ELR (cell line): ENCODE measurements around the gene SCAMP4.
"Not testable (repeated sequence)": the region's sequence is repeated elsewhere in the genome, so short reads cannot be mapped to it uniquely, and the experiment has no call there.

Source experiments
- DNase-seq: peaks from one replicate; pipeline ENCODE4 v3.0.0-alpha.2; 2015; ENCODE audit warnings: low read depth

Gene SCAMP4

DNA sequence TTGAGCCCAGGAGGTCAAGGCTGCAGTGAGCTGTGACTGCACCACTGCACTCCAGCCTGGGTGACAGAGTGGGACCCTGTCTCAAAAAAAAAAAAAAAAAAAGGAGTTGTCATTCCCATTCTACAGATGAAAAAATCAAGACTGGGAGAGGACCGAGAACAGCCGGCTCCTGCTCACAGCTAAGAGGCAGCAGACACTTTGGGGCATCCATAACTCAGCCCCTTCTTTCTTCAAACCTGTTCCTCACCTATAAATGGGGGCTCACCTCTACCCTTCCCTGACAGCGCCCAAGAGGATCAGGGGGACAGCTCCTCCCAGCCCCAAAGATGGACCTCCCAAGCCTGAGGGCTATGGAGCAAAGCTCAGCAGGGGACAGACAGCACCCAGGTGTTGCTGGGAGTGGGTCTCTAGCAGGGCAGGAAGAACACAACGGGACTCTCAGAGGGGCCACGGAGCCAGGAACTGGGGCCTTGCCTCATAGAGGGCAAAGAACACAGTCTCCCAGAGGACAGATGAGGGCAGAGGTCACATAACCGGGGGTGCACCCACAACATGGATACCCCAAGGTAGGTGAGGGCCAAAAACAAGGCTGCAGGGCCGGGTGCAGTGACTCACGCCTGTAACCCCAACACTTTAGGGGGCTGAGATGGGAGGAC lies 38.4 kb upstream of the SCAMP4 start:
- no peak for DNase-seq

DNA sequence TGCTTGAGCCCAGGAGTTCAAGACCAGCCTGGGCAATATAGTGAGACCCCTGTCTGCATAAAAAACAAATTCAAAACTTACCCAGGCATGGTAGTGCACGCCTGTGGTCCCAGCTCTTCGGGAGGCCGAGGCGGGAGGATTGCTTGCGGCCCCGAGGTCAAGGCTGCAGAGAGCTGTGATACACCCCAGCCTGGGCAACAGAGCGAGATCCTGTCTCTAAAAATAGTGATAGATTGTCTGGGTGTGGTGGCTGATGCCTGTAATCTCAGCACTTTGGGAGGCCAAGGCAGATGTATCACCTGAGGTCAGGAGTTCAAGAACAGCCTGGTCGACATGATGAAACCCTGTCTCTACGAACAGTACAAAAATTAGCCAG lies 37.9 kb upstream of the SCAMP4 start:
- DNase-seq, result no peak

DNA sequence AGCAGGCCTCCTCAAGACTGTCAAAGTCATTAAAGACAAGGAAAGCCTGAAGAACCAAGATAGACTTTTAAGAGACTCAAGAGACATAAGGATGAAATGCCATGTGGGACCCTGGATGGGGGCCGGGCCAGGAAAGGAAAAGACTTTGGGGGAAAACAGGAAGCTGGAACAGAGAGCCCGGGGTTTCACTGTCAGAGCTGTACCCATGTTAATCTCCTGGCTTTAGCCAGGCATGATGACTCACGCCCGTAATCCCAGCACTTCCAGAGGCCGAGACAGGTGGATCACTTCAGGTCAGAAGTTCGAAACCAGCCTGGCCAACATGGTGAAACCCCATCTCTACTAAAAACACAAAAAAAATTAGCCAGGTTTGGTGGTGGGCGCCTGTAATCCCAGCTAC lies 36.2 kb upstream of the SCAMP4 start:
- no peak for DNase-seq

DNA sequence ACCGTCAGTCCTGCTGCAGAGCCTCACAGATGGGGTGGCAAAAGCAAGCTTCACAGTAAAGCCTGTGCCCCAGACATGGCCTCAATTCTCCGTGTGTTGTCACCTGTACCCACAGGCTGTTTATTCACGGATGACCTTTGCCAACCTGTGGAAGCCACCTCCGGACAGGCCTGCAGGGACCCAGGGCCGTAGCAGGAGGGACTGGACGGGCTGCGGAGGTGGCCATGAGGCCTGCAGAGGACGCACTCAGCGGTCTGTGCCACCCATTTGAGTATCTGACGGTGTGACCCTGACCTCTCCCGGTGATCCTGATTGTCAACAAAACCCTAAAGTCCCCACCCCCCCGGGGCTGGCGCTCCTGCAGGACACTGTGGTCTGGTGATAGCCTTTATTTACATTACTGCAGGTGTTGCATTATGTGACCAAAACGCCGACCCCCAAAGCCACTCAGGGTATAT lies 34.0 kb upstream of the SCAMP4 start:
- no peak for DNase-seq

DNA sequence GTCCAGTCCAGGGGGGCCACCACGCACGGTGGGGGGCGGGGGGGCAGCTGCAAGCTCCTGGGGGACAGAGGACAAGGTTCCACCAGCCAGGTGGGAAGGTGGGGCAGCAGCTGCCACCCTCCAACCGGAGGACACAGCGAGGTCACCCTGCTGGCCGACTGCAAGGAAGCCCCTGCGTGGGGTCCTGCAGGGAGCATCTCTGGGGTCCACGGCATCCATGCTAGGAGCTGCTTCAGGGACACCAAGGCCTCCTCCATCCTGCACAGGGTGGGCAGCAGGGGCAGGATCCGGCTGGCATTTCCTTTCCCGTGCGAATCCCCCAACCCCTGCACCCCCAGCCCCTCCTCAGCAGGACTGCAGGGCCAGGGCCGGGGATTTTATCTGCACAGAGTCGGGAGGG lies 33.6 kb upstream of the SCAMP4 start:
- no peak for DNase-seq

DNA sequence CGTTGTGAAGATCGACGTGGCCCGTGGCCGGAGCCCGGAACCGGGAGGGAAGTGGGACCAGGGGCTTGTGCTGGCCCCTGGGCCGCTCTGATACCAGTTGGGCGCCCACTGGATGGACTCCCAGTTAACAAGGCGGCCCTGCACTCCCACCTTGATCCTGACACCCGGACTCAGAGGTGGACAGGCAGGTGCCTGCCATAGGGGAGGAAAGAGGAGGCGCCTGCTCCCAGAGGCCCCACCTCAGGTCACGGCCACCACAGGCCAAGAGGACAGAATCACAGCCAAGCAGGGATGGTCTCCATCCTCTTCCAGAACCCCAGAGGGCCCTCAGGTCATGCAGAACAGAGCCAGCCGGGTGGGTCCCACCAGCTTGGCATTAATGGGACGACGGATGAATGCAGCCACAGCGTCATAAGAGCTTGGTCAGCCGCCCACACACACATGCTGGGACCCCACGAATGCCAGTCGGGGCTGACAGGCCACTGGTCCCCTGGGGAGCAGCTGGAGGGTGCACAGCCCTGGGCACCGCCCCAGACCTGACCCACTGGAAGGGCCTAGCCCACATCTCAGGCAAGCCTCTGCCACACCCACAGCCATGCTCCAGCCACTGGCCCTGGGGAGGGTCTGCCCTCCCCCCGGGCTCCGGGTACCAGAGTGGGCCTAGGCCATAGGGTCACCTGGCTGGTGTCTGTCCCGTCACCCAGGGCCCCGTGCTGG lies 32.2 kb upstream of the SCAMP4 start:
- no peak for DNase-seq

DNA sequence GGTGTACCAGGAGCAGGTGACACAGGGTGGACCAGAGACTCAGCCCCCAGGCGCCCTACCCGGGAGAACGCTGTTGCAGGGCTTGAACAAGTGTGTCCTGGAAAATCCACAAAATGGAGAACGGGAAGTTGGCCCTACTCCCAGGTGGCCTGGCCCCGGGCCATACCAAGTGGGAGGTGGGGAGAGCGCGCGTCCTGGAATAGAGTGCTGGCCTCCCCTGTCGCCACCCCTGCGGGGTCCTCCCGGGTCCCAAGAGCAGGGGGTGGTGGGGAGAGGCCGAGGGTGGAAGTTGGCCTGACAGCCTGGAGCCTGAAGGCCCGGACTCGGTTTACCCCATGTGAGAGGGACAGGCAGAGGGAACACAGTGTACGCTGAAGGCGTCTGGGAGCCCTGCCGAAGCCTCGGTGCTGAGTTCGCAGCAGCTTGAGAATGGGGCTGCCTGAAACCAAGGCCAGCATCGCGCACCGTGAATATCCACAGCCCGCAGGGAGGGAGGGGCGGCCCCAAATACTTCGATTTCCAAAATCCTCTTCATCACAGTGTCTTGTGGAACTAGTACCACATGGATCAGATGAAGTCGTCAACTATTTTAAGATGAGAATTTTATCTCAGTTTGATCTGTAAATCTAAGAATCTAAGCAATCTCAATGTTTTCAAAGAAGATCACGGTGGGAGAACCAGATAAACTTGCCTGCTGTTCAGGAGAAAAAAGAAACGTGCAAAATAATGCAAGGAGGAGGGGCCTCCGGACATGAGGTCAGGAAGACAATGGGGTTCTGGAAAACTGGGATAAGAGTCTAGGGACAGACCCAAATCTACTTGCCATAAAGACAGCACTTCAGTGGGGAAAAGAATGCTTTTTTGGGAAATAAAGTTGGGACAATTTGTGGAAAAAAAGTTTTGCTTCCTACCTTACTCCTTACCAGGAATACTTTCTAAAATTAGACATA lies 31.4 kb upstream of the SCAMP4 start:
- no peak for DNase-seq

DNA sequence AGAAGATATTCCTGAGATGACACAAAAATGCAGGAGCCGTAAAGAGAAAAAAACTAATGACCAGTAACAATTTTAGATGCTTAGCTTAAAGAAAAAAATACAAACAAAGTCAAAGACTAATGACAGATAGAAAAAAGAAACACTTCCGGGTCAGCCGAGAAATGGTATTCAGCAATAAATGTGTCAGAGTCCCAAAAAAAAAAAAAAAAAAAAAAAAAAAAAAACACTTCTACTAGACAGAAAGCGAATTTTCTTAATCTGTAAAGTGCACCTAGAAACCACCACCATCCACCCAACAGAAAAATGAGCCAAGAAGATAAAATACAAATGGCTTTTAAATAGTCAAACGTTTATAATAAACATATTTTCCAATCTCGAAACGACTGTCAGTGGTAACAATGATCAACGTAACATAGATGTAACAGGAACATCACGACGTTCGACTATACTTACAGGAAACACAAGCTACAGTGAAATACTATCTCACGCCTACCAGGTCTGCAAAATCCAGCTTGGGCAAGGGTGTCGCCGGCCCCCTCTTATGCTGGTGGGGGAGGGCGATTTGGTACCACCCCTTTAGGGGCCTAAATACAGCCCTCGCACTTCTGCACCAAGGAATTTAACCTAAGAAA lies 30.5 kb upstream of the SCAMP4 start:
- DNase-seq, result peak; percentile 52

DNA sequence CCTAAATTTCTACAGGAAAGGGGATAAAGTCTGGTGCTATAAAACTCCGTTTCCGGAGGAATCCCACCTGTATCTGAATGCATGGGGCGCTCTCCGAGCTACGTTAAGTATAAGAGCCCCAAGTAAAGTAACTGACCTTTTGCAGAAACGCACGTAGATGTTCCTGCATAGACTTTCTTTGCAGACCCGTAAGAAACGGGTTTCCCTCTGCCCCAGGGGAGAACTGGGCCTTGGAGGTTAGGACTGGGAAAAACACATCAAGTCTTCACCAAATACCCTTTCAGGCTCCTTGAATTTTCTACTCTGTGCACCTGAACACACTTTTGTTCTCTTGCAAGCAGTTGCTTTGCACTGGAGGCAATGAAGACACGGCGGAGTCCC lies 29.9 kb upstream of the SCAMP4 start:
- DNase-seq, result not testable (repeated sequence)

DNA sequence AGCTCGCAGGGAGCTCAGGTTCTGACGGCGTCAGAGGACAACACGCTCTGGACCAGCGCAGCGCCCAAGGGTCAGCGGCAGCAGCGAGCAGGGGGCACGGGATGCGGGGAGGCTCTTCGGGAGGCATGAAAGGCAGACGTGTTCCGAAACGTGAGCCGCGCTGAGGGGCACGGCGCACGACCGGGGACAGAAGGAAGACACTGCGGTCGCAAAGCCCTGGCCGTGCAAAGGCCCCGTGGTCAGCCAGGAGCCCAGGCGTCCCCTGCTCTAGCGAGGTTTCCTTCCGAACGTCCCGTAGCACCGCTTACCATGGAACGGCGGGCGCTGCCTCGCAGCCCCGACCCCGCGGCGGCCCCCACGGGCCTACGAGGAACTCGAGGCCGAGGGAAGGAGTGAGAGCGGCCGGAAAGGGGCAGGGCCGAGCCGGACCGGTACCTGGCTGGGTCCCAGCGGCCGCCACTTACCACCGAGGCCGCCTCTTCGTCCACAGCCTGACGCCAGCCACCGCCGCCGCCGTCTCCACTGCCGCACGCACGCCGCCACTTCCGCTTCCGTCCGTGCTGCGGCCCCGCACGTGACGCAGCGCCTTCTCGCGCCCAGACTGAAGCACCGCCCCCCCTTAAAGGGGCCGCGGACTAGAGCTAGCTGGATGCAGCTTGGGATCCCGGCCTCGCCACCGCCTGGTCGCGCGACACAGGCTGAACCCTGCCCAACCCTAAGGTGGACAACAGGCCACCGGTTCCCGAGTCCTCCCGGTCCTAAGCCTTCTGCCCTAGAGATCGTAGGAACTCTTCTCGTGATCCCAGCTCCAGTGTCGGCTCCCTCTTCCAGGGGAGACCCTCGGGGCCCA lies 29.3 kb upstream of the SCAMP4 start:
- peak; percentile 93 for DNase-seq

DNA sequence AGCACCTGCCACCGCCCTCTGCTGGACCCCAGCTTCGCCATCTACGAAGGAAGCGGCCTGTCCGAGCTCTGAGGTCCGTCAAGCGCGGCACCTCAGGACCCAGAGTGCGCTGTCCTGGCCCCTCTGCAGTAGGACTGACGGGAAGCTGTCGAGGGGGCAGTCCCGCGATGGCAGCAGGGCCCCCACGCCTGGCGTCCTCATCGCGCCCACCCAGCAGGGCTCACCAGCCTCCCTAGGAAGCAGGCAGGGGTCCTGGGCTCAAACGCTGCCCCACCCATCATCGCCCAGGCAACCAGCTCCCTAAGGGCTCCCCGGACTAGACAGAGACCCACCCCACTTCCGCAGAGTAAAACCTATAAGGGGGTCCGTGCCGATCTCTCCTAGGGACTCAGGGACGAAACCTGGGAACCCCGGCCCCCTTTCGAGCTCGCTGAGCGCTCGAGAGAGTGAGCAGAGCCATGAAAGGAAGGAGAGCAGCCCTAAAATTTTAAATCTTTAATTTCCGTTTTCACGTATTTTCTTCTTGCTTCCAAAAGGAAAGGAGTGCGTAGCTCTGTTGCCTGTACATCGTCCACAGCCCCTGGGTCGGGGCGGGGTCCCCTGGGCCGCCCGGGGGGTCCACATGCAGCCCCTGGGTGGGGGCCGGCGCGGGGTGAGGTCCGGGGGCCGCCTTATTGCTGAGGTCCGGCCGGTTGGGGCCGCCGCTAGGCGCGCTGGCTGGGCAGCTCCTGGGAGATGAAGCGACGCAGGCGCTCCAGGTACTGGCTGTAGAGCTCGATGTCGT lies 28.5 kb upstream of the SCAMP4 start:
- not testable (repeated sequence) for DNase-seq

DNA sequence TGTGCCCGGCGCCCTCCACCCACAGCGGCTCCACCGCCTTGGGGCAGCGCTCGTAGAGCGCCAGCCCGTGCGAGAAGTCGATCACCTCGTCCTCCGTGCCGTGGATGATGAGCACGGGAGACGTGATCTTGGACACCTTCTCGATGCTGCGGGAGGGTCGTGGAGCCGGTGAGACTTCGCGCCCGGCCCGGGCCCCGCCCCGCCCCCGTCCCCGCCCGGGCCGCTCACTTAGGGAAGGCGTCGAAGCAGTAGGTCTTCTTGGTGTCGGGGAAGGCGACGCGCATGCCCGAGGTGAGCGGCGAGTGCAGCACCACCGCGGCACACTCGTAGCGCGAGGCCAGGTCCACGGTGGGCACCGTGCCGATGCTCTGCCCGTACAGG lies 27.9 kb upstream of the SCAMP4 start:
- DNase-seq, result not testable (repeated sequence)

DNA sequence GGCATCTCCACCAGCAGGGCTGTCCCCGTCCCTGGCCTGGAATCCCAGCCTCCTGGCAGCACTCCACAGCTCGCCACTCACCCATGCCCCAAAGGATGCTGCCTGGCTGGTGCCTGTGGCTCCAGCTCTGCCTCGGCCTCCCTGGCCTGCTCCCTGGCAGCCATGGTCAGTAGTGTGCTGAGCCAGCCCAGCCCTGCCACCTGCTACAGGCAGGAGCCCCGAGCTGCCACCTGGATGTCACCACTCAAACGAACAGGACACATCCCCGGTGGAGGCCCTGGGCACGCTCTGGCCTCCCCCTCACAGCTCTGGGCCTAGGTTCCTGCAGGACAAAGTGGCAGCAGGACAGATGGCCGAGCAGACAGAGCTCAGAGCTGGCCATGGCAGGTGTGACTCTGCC lies 26.6 kb upstream of the SCAMP4 start:
- DNase-seq, result not testable (repeated sequence)

DNA sequence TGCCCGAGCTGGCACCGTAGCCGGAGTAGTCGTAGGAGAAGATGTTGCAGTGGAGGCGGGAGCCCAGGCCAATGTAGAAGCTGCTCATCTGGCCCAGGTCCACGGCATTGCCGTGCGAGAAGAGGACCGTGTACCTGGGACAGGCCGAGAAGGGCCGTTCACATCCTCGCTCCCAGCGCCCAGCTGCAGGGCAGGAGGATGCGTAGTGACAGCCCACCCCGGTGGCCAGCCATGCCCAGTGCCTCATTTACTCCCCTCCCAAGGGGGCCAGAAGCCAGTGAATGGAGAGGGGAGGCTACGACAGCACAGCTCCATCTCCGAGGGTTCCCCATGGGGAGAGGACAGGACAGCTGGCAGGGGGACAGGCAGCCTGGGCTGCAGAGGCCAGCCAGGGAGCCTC lies 25.2 kb upstream of the SCAMP4 start:
- not testable (repeated sequence) for DNase-seq

DNA sequence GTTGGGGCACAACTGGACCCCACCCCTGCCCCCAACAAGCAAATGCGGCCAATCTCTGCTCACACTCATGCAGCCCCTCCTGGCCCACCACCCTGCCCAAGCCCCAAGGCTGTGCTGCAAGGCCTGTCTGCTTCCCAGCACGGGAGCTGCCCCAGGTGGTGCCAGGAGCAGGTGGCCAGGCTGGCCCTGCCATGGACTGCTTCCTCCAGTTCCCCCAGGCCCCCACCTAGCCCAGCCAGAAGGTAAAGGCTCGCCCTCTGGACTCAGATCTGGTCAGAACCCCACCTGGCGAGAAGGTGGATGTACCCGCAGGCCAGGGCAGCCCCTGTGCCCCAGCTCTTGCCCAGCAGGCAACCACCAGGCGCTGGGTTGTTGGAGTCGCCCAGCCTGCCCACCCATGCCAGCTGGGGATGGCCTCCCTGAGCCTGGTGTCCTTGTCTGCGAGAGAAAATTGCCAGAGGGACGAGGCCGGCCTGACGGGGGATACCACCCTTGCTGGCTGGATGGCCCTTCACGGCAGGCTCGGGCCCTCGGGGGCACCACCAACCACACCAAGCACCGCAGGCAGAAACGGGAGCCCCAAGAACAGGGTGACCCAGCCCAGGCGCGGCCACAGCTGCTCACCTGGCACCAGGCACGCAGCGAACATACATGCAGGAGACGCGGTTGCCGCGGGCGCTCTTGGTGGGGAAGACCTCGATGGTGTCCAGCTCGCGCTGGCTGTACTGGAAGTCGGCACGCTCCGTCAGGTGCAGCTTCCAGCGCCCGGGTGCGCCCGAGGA lies 24.4 kb upstream of the SCAMP4 start:
- no peak for DNase-seq

DNA sequence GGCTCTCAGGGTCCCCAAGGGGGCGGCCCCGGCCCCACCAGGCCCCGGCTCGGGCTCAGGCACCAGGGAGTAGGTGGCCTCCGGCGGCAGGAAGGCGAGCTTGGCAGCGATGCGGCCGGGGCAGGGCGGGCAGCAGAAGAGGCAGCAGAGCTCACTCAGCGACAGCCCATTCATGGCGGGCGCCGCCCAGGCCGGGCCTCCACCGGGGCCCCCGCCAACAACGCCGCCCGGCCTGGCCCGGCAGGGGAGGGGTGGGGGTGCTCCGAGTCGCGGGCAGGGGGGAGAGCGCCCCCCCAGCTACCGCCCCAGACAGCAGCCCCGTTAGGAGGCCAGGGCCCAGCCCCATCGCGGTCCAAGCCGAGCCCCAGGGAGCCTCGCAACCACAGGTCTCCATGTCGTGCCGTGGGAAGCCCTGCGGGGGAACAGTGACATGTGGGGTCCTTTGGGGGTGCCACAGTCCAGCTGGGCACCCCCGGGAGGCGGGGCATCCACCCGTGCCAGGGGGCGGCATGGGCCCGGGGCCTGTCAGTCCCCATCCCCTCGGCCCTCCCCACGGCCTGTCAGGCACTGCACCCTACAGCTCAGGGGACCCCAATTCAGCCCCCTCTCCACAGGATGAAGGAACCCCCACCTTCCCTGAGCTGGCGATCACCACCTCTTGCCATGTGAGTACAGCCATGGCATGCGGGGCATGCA lies 23.7 kb upstream of the SCAMP4 start:
- not testable (repeated sequence) for DNase-seq

DNA sequence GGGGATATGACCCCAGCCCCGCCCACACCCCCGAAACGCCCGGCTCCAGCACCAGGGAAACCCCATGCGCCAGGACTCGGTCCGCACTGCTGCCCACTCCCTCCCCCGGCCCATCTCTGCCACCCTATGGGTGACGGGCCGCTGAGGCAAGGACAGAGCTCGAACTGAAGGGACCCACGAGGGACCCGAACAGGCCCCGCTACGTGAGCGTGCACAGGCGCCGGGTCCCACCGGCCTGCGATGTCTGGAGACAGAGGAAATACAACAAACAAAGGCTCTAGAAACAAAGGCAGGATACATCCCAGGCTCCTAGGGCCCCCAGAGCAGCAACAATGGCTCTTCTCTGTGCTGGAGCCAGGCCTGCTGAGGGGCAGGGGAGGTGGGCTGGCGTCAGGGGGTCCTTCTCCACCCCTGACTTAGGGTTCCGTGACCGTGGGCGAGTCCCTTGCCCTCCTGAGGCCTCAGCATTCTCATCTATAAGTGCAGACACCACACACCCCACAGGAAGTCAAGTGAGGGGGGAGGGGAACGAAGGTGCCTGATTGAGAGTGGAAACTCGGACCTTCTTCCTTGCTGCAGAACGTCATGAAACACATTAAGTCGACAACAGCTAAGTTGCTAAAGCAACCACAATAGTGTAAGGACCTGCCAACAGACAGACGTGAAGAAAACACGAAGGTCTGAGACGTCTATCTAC lies 23.0 kb upstream of the SCAMP4 start:
- DNase-seq, result no peak
